ENCODE measurements around the gene TIMP3.
A peak's percentile ranks its signal among the peaks of the same experiment; 100 is the strongest.

Gene TIMP3

DNA sequence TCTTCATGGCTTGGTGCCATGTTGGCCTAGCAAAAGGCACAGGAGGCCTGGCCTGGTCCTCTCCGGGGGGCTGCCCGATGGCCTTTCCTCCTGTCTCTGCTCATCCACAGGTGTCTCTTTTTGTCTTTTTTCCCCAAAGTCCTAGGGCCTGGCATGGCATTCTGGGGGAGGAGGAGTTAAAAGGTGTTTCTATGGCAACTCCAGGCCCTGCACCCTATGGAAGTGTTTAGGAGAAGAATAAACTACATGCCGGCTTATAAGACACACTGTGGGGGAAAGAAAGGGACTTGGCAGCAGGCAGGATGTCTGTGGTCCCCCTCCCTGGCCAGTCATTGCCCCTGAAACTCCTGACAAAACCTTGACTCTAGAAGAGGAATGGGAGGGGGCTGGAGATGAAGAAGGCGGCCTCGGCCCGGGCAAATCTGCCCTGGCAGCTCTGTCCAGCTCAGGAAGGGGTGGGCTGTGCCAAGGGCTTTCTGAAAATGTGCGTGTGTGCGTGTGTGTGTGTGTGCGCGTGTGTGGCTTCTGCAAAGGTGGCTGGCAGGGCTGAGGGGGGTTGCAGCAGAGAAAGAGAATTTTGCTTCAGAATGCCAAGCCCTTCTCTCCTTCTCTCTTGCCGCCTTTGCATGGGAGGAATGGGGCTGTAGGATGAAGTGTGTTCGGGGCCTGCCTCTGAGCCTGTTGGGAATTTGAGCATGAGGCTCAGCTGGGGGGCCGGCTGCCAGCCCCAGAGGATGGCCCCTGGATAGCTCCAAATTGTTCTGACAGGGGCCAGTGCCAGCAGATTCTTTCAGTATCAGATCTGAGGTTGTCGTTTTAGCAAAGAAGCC is 3.2 kb downstream of the TIMP3 start:
- CTCF ChIA-PET = interaction anchor here (0.7 to 1.8 kb wide), 4 partner anchors 15 to 276 kb away, joined by 3 to 4 read pairs (median 3); no protein-coding TSS in a partner anchor
- TF ChIP-seq, protein P1, sequence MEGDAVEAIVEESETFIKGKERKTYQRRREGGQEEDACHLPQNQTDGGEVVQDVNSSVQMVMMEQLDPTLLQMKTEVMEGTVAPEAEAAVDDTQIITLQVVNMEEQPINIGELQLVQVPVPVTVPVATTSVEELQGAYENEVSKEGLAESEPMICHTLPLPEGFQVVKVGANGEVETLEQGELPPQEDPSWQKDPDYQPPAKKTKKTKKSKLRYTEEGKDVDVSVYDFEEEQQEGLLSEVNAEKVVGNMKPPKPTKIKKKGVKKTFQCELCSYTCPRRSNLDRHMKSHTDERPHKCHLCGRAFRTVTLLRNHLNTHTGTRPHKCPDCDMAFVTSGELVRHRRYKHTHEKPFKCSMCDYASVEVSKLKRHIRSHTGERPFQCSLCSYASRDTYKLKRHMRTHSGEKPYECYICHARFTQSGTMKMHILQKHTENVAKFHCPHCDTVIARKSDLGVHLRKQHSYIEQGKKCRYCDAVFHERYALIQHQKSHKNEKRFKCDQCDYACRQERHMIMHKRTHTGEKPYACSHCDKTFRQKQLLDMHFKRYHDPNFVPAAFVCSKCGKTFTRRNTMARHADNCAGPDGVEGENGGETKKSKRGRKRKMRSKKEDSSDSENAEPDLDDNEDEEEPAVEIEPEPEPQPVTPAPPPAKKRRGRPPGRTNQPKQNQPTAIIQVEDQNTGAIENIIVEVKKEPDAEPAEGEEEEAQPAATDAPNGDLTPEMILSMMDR (conservative IDR thresholded peaks at IDR 0.05; ENCODE audit: low read depth) = no peak
- peak overlapping the region; percentile 90 for H3K27ac ChIP-seq
- no peak for DNase-seq (ENCODE audit: low spot score)
- POLR2A ChIA-PET (ENCODE audit: low non-redundant PET) = no interaction called here

DNA sequence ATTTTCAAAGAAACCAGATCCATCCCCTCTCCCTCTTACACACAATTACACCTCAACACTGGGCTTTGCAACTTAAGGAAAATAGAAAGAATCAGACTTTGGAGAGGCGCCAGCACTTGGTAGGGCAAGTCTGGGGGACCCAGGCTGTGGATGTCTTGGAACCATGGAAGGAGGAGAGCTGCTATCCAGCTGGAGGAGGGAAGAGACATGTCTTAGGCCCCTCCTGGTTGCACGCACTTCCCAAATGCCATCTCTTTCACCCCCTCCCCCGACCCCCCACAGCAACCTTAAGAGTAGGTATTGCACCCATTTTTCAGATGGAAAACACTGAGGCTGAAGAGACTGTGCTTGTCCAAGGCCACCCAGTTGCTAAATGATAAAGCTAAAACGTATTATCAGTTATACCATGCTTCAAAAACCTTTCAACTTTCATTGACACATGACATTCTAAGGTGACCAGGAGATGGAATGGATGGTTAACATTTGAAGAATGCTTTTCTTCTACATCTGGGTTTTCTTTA is 3.9 kb downstream of the TIMP3 start:
- CTCF ChIA-PET = interaction anchor here (1.8 kb wide), 1 partner anchor 14 kb away, joined by 3 read pairs; no protein-coding TSS in a partner anchor
- H3K27ac ChIP-seq = peak overlapping the region; percentile 90
- no peak for DNase-seq (ENCODE audit: low spot score)
- TF ChIP-seq, protein P1 (conservative IDR thresholded peaks at IDR 0.05; ENCODE audit: low read depth) = no peak
- POLR2A ChIA-PET (ENCODE audit: low non-redundant PET) = no interaction called here

DNA sequence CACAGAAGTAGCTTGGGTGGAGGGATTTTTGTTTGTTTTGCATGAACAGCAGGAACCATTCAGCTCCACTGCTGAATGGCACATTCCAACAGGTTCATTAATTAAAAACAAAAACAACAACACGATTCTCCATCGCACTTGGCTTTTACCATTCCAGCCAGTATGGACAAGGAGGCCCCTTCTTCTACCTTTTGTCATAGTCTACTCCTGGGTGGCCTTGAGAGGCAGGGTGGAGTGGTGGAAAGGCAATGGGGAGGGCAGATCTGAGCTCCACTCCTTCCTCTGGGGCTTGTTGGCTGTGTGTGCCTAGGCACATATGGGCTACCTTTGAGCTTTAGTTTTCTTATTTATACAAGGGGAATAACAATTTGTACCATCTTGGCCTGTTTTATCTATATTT is 4.8 kb downstream of the TIMP3 start:
- TF ChIP-seq, protein P1 (conservative IDR thresholded peaks at IDR 0.05; ENCODE audit: low read depth) = no peak
- POLR2A ChIA-PET (ENCODE audit: low non-redundant PET) = no interaction called here
- DNase-seq (ENCODE audit: low spot score) = no peak
- peak overlapping the region; percentile 14 for H3K27ac ChIP-seq
- CTCF ChIA-PET = no interaction called here

DNA sequence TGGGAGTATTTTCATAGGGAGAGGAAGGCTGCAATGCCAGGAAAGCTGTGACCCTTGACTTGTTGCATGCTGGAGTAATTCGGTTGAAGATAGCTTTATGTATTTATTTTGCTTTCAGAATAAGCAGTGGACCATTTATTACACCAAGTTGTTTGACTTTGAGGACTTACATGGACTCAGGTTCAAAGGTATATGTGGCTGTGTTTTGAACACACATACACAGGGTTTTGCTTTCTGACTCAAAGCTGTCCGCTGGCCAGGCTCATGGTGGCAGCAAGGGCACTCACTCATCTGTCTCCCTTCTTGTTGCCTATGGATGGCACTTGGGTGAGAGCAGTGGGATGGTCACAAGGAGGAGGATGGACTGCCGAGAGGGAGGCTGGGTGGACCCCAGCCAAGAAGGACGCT is 6.5 kb downstream of the TIMP3 start:
- TF ChIP-seq, protein P1 (conservative IDR thresholded peaks at IDR 0.05; ENCODE audit: low read depth) = no peak
- no peak overlapping the region for H3K27ac ChIP-seq
- ChIA-PET POLR2A (ENCODE audit: low non-redundant PET) (no interaction called here), CTCF (no interaction called here)
- no peak for DNase-seq (ENCODE audit: low spot score)

DNA sequence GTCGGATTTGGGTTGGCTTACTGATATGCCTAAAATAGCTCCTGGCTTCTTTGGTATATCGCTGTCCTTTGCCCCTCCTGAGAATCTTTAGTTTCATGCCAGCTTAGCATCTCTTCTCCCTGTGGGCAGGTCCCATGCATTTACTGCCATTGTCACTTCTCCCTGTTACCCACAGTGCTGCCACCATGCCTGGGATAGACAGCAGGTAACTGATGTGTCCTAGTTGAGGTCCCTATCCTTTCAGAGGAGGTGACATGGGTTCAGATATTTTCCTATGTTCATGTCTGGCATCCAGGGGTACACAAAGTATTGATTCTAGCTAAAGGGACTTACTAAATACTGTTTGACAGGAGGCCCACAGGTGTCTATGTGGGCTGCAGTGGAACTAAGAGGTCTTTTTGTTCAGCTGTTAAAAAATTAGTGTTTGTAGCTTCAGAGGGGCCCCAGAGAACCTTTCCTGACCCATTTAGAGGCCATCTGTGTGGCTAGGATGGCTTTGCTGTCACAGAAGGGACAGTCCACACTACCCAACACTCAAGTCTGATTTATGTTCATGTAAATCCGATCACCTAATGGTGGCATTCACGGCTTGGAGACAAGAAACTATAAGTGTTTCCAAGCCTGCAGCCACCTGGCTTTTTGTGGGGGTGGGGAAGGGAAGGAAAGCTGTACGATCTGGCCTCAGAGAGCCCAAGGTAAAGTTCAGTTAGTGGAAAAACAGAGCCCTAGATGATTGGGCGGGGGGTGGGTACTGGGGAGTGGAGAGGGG is 8.5 kb downstream of the TIMP3 start:
- CTCF ChIA-PET = no interaction called here

More for the DNA sequence above, 8.5 kb downstream of the TIMP3 start:
- TF ChIP-seq, protein P1 (conservative IDR thresholded peaks at IDR 0.05; ENCODE audit: low read depth) = no peak
- DNase-seq (ENCODE audit: low spot score) = no peak
- POLR2A ChIA-PET (ENCODE audit: low non-redundant PET) = no interaction called here
- peak overlapping the region; percentile 57 for H3K27ac ChIP-seq
